HCT116 (cell line): ENCODE results near the gene CERS6. TPM values are rescaled to one million over a fixed set of nuclear protein-coding genes. Genes with fewer than 3 reads are reported as not detected.

Experiments used
- ATAC-seq: fragments of 200-7000 bp; cut with Tn5 transposase; 2 replicates; pipeline ENCODE4 v1.9.1; 2020; ENCODE audit warnings: mild to moderate bottlenecking, moderate library complexity
- BruUV-seq: library from RNA; stranded (reverse); fragments of 400-500 nt; replicated peaks from 2 replicates; lab custom pipeline; 2021; lab: Mats Ljungman, UMichigan
- CTCF ChIA-PET: fragments of 300-600 bp; sonication (Branson Sonifier 250); formaldehyde crosslinking; loops from one replicate; lab custom pipeline; 2021; ENCODE audit warnings: antibody characterized with exemption; lab: Charles Lee
- POLR2A ChIA-PET: fragments of 300-600, 350-600 bp; sonication (Branson Sonifier 250); formaldehyde crosslinking; loops from one replicate; lab custom pipeline; 2021; ENCODE audit warnings: antibody characterized with exemption; lab: Charles Lee
- RAD21 ChIA-PET, 2 experiments: fragments of 300-600 bp; sonication (Branson Sonifier 250); formaldehyde crosslinking; loops; one replicate each; lab custom pipeline; 2023; ENCODE audit warnings: low total read pairs in 2 of 2; ENCODE audit not compliant: uncharacterized antibody in 2 of 2, unreplicated experiment in 2 of 2, low non-redundant PET in 1 of 2; lab: Charles Lee
- DNase-seq: peaks from one replicate; pipeline ENCODE4 v3.0.0-alpha.2; 2010; ENCODE audit warnings: low read depth, low spot score
- H2AFZ ChIP-seq: fragments of 200-600 bp; shearing (Covaris generic), sonication (generic); 2 replicates; pipeline ENCODE4 v1.6.1; 2017; ENCODE audit warnings: low read depth, mixed run types, mixed read lengths, antibody characterized with exemption, low read length; ENCODE audit not compliant: poor library complexity, severe bottlenecking
- H3K27ac ChIP-seq: 2 replicates; pipeline ENCODE4 v1.5.1; 2012; ENCODE audit warnings: low read depth, low read length
- H3K27me3 ChIP-seq: fragments of 200-600 bp; sonication (generic); 2 replicates; pipeline ENCODE4 v1.6.1; 2016; ENCODE audit warnings: mixed run types, low read length, mixed read lengths; ENCODE audit not compliant: insufficient read depth
- H3K36me3 ChIP-seq, 2 experiments: fragments of 200-500 bp in 1 of 2; fragments of 200-600 bp in 1 of 2; sonication (Bioruptor generic) in 1 of 2; sonication (generic) in 1 of 2; 2 replicates each; pipeline versions ENCODE4 v1.5.1 to v1.6.1; 2014 to 2016; ENCODE audit warnings: low read length in 2 of 2, inconsistent platforms in 1 of 2, mixed read lengths in 1 of 2, mixed run types in 1 of 2; ENCODE audit not compliant: insufficient read depth in 2 of 2, control insufficient read depth in 1 of 2
- H3K4me1 ChIP-seq, 2 experiments: fragments of 200-600 bp in 1 of 2; sonication (generic) in 1 of 2; 2 replicates each; pipeline versions ENCODE4 v1.5.1 to v1.6.1; 2012 to 2017; ENCODE audit warnings: low read length in 2 of 2, inconsistent platforms in 1 of 2, mild to moderate bottlenecking in 1 of 2, mixed read lengths in 1 of 2, mixed run types in 1 of 2, moderate library complexity in 1 of 2; ENCODE audit not compliant: insufficient read depth in 2 of 2, control insufficient read depth in 1 of 2
- H3K4me2 ChIP-seq: fragments of 200-600 bp; sonication (generic); 2 replicates; pipeline ENCODE4 v1.6.1; 2017; ENCODE audit warnings: mixed run types, low read length, mixed read lengths
- H3K4me3 ChIP-seq, 2 experiments: fragments of 200-600 bp in 1 of 2; sonication (generic) in 1 of 2; replicated peaks in 1 of 2; 2 replicates each; pipeline ENCODE4 v1.5.1; 2011 to 2016; ENCODE audit warnings: low read length in 2 of 2, control low read depth in 1 of 2, low read depth in 1 of 2, mild to moderate bottlenecking in 1 of 2, mixed read lengths in 1 of 2, mixed run types in 1 of 2
- H3K79me2 ChIP-seq: fragments of 200-600 bp; sonication (generic); 2 replicates; pipeline ENCODE4 v1.6.1; 2017; ENCODE audit warnings: mild to moderate bottlenecking, mixed run types, low read length, moderate library complexity, mixed read lengths; ENCODE audit not compliant: insufficient read depth
- H3K9ac ChIP-seq: fragments of 200-600 bp; sonication (generic); 2 replicates; pipeline ENCODE4 v1.6.1; 2016; ENCODE audit warnings: low read length, mixed read lengths
- H3K9me2 ChIP-seq: fragments of 200-600 bp; sonication (generic), shearing (Covaris generic); 2 replicates; pipeline ENCODE4 v1.6.1; 2017; ENCODE audit warnings: mixed run types, mild to moderate bottlenecking, moderate library complexity; ENCODE audit not compliant: insufficient read depth
- H3K9me3 ChIP-seq, 2 experiments: fragments of 200-500 bp in 1 of 2; fragments of 200-600 bp in 1 of 2; sonication (Bioruptor generic) in 1 of 2; sonication (generic) in 1 of 2; 2 replicates each; pipeline ENCODE4 v1.6.1; 2014 to 2017; ENCODE audit warnings: low read length in 2 of 2, mixed read lengths in 2 of 2, inconsistent platforms in 1 of 2, low read depth in 1 of 2, mild to moderate bottlenecking in 1 of 2, mixed run types in 1 of 2, moderate library complexity in 1 of 2; ENCODE audit not compliant: control insufficient read depth in 1 of 2, insufficient read depth in 1 of 2
- H4K20me1 ChIP-seq: fragments of 200-600 bp; sonication (generic), shearing (Covaris generic); 2 replicates; pipeline ENCODE4 v1.6.1; 2017; ENCODE audit warnings: mixed run types, mild to moderate bottlenecking, moderate library complexity; ENCODE audit not compliant: insufficient read depth
- CBX3 ChIP-seq: IDR thresholded peaks from 2 replicates; pipeline ENCODE4 v1.6.1; 2012; ENCODE audit warnings: low read depth
- EZH2 ChIP-seq: fragments of 200-600 bp; sonication (generic); IDR thresholded peaks from 2 replicates; pipeline ENCODE4 v1.6.1; 2017; ENCODE audit warnings: antibody characterized with exemption, mixed run types
- EZH2phosphoT487 ChIP-seq: fragments of 200-600 bp; IDR thresholded peaks from 2 replicates; pipeline ENCODE4 v1.6.1; 2018; ENCODE audit warnings: antibody characterized with exemption, borderline replicate concordance
- JUND ChIP-seq: IDR thresholded peaks from 2 replicates; pipeline ENCODE4 v1.6.1; 2012
- RAD21 ChIP-seq: IDR thresholded peaks from 2 replicates; pipeline ENCODE4 v1.6.1; 2012; ENCODE audit warnings: low read depth, mild to moderate bottlenecking
- SIN3A ChIP-seq: IDR thresholded peaks from 2 replicates; pipeline ENCODE4 v1.6.1; 2012; ENCODE audit warnings: low read depth
- SP1 ChIP-seq: IDR thresholded peaks from 2 replicates; pipeline ENCODE4 v1.6.1; 2012; ENCODE audit warnings: low read depth
- SRF ChIP-seq: IDR thresholded peaks from 2 replicates; pipeline ENCODE4 v1.6.1; 2012; ENCODE audit warnings: low read depth
- TCF7L2 ChIP-seq: IDR thresholded peaks from 2 replicates; pipeline ENCODE4 v1.7.0; 2011; ENCODE audit warnings: borderline replicate concordance, inconsistent platforms; ENCODE audit not compliant: insufficient read depth, insufficient read length; ENCODE audit errors: extremely low read depth
- ZFX ChIP-seq: fragments of 450-650 bp; IDR thresholded peaks from 2 replicates; pipeline ENCODE4 v1.6.1; 2017
- intact Hi-C: fragments of 100-400 bp; cut with micrococcal nuclease; formaldehyde crosslinking; loops from 2 replicates; pipeline ENCODE4 v1.10.0; 2022
- total RNA-seq: library from RNA; stranded (reverse); gene quantifications from one replicate; pipeline ENCODE4 v1.2.1, GENCODE V29; 2021; ENCODE audit not compliant: unreplicated experiment
- TF ChIP-seq, protein P1 (sequence below): IDR thresholded peaks from 2 replicates; pipeline ENCODE4 v1.6.1; 2012

CERS6 gene
- total RNA-seq, 1 experiment from 2014 or later = 37.0 TPM

- TF ChIP-seq CBX3 (no peak), SRF (no peak), EZH2phosphoT487 (no peak), RAD21 (no peak), TCF7L2 (no peak), ZFX (no peak), SIN3A (no peak)
Observed at GRCh38 chr2:168538133-168538532, 82.1 kb downstream of the CERS6 start (continued).

DNA sequence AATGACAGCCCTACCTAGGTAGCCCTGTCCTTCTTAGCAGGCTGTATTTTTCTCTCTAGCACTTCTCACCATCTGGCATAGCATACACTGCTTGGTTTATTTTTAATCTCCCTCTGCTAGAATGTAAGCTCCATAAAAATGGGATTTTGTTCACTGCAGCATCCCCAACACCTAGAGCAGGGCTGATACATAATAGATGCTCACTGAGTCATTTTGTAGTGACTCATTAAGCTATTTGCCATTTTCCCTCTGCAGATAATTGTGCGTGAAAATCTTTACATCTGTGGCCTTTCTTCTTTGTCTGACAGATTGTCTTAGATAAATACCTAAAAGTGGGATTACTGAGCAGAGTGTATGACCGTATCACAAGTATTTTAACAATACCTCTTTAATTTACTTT, 82.5 kb downstream of the CERS6 start:
- Histone ChIP-seq H3K4me2 (peak overlapping the region; percentile 39; the same call in 1 of the 2 replicates), H3K79me2 (peaks cover 61% of the 10 kb centered on the region)

More for the DNA sequence above, 82.5 kb downstream of the CERS6 start:
- Histone ChIP-seq H3K27ac (no peak overlapping the region), H2AFZ (no peak overlapping the region), H3K4me3 (no peak overlapping the region), H3K36me3 (no peaks in the 10 kb centered on the region)
- intact Hi-C loops = no loop called here
- DNase-seq = no peak
- no peak for TF ChIP-seq SRF
- TF ChIP-seq, protein P1, sequence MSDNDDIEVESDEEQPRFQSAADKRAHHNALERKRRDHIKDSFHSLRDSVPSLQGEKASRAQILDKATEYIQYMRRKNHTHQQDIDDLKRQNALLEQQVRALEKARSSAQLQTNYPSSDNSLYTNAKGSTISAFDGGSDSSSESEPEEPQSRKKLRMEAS = no peak
- no peak for TF ChIP-seq ZFX
- no peak for TF ChIP-seq EZH2
- no peak for TF ChIP-seq JUND
- TF ChIP-seq SP1 = no peak
- TF ChIP-seq, all 23 proteins: peak for 0
- Histone ChIP-seq H3K9ac (no peak overlapping the region), H4K20me1 (no peaks in the 10 kb centered on the region; the same call in 1 of the 2 replicates), H3K27me3 (no peaks in the 10 kb centered on the region), H3K4me1 (peaks cover 3 to 24% of the 10 kb centered on the region in 2 experiments; a peak in 2 of 4 replicates), H3K9me3 (no peaks in the 10 kb centered on the region), H3K9me2 (no peaks in the 10 kb centered on the region)
- ChIA-PET POLR2A (no interaction called here), RAD21 (no interaction called here), CTCF (interaction anchor here (1.1 kb wide), 1 partner anchor 13 kb away, joined by 4 read pairs; no protein-coding TSS in a partner anchor)
- no TSS peak for BruUV-seq
- peak; percentile 50 for ATAC-seq
